ENCODE measurements around the gene CCDC12. TPM values are rescaled to one million over a fixed set of nuclear protein-coding genes. Genes with fewer than 3 reads are reported as not detected.

Gene CCDC12
- total RNA-seq, 1 donor from 2014 or later: 60.3 TPM

DNA sequence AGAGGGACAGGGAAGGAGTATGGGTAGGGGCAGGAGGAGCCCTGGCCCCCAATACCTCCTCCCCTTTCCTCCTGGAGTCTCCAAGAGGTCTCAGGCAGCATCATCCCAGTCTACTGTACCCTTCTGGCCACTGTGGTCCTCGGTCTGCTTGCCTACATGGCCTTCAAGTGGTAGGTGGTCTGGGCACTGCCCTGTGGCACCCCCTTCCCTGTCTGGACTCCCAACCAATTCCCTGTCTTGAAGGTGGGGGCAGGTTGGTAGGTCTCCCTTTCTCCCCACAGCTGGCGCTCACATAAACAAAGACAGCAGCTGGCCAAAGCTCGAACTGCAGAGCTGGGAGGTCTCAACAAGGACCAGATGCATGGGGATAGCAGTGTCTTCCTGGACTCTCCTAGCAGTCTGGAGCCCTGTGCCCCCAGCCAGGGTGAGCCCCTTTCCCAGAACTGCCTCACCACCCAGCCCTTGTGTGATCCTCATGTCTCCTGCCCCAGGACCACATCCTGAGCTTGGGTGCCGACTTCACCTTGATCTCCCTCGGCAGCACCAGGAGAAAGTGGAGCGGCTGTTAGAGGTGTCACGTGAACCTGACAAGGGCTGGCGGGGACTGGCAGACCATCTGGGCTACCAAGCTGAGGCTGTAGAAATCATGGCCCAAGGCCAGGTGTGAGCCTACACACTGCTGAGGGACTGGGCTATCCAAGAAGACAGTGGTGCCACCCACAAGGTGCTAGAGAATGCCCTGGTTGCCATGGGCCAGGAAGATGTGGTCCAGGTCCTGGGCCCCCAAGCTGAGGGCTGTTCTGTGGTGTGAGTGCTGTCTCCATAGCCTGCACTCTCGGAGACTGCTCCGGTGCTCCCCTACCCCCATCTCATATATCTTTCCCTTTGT, 36.0 kb upstream of the CCDC12 start:
- H3K4me3 ChIP-seq (ENCODE audit: low read depth, low read length): no peak overlapping the region
- TF ChIP-seq, protein P1, sequence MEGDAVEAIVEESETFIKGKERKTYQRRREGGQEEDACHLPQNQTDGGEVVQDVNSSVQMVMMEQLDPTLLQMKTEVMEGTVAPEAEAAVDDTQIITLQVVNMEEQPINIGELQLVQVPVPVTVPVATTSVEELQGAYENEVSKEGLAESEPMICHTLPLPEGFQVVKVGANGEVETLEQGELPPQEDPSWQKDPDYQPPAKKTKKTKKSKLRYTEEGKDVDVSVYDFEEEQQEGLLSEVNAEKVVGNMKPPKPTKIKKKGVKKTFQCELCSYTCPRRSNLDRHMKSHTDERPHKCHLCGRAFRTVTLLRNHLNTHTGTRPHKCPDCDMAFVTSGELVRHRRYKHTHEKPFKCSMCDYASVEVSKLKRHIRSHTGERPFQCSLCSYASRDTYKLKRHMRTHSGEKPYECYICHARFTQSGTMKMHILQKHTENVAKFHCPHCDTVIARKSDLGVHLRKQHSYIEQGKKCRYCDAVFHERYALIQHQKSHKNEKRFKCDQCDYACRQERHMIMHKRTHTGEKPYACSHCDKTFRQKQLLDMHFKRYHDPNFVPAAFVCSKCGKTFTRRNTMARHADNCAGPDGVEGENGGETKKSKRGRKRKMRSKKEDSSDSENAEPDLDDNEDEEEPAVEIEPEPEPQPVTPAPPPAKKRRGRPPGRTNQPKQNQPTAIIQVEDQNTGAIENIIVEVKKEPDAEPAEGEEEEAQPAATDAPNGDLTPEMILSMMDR (conservative IDR thresholded peaks at IDR 0.05; ENCODE audit: low read depth, low read length): no peak
- DNase-seq (ENCODE audit: low read depth): no peak

DNA sequence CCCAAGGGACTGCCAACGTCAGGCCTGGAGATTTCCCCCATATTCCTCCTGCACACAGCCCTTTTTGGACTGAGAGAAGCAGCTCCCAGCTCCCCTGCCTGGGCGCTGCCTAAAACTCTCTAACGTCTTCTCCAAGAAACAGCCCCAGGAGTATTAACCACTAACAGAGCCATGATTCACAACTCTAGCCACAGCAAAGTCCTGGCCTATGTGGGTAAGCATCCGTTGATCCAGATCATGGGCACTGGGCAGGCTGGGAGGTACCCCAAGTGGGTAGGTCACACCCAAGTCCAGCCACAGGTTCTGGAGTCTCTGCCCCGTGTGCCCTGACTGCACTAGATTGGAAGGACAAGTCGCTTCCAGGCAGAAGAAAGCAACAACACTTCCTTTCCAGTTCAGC, 34.8 kb upstream of the CCDC12 start:
- no peak for DNase-seq (ENCODE audit: low read depth)
- TF ChIP-seq, protein P1 (conservative IDR thresholded peaks at IDR 0.05; ENCODE audit: low read depth, low read length): no peak
- no peak overlapping the region for H3K4me3 ChIP-seq (ENCODE audit: low read depth, low read length)

DNA sequence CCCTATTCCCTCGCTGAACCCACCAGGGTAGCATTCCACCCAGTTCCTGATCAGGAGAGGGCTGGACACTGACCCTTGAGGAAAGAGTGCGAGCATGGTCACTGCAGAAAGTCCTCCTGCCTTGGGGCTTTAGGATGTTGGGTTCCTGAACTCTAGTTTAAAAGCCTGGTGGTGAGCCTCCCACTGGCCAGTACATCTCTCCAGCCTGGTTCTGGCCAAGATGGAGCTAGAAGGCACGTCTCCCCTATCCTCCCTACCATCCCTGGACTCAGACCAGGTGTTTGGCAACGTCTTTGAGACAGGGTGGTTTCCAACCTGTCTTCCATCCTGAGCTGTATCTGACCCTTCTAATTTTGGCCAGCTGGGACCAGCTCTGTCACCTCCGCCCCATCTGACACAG, 34.4 kb upstream of the CCDC12 start:
- TF ChIP-seq, protein P1 (conservative IDR thresholded peaks at IDR 0.05; ENCODE audit: low read depth, low read length): no peak
- H3K4me3 ChIP-seq (ENCODE audit: low read depth, low read length): no peak overlapping the region
- no peak for DNase-seq (ENCODE audit: low read depth)

DNA sequence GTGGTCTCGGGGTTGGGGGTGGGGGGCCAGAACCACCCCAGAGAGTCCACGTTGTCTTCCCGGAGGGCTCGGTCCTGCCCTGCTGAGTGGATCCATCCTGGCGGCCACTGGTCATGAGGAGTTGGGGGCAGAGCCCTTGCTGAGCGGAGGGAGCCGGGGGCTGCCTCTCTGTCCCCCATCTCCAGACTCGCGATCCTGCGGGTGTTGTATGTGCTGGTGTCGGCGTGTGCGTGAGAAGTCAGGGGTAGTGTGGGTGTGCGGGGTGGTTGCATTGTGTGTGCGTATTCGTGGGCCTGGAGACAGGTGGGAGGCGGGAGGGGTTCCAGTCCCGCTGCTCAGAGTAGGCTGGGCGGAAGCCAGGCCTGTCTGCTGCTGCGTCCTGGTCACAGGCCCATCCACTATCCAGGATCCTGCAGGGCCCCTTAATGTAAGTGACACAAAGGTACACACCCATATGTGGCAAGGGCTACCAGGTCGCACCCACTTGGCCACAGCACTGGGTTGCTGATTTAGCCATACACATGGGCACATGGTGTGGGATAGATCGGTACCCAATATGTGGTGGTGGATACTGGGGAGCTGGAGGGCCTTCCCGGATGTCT, 33.7 kb upstream of the CCDC12 start:
- no peak for DNase-seq (ENCODE audit: low read depth)
- TF ChIP-seq, protein P1 (conservative IDR thresholded peaks at IDR 0.05; ENCODE audit: low read depth, low read length): no peak
- H3K4me3 ChIP-seq (ENCODE audit: low read depth, low read length): peak overlapping the region; percentile 60

DNA sequence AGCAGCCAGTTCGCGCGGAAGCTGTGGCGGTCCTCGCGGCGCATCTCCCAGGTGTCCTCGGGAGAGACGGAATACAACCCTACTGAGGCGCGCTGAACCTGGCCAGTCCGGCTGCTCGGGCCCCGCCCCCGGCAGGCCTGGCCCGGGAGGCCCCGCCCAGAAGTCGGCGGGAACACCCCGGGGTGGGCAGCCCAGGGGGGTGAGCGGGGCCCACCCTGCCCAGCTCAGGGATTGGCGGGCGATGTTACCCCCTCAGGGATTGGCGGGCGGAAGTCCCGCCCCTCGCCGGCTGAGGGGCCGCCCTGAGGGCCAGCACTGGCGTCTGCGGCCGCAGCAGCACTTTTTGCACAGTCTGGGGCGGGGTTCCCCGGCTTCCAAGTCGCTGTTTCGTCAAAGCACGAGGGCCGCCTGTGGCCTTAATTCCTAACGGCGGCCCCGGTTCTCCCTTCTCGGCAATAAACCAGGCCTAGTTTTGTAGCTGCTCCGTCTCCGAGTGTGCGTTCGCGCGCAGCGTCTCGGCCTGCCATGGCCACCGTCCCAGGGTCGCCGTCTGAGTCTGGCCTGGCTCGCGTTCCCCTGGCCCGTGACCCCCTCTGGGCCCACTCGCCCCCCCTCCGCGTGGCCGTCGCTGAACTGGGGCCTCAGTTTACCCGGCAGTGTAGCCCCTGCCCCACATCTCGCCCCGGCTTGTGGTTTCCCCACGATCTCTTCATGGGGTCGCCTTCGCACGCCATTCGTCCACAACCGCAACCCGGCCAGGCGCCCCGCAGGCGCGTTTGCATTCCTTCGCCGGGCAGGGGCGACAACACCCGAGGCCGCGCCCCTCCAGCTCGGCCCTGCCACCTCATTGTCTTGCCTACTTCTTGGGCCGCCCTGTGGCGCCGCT, 32.9 kb upstream of the CCDC12 start:
- peak; percentile 22 for DNase-seq (ENCODE audit: low read depth)
- H3K4me3 ChIP-seq (ENCODE audit: low read depth, low read length): peak overlapping the region; percentile 60
- TF ChIP-seq, protein P1 (conservative IDR thresholded peaks at IDR 0.05; ENCODE audit: low read depth, low read length): no peak

DNA sequence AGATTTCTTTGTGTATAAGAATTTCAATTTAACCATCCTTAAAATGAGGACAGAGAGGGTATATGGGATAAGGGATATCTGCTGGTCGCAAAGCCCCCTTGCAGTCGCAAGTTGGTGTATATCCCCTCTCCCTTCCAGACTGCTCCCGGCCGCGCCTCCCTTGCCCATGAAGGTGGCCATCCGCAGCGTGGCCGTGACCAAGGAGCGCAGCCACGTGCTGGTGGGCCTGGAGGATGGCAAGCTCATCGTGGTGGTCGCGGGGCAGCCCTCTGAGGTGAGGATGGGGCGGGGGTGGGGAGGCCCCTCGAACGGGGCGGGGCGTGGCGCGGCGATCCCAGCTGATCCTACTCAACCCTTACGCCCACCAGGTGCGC, 32.3 kb upstream of the CCDC12 start:
- H3K4me3 ChIP-seq (ENCODE audit: low read depth, low read length): peak overlapping the region; percentile 60
- TF ChIP-seq, protein P1 (conservative IDR thresholded peaks at IDR 0.05; ENCODE audit: low read depth, low read length): no peak

More for the DNA sequence above, 32.3 kb upstream of the CCDC12 start:
- no peak for DNase-seq (ENCODE audit: low read depth)
